LNCaP clone FGC (cell line): ENCODE results near the gene EFNB1.

Source experiments
- DNase-seq: peaks from one replicate; pipeline ENCODE4 v3.0.0-alpha.2; 2011; ENCODE audit warnings: low read depth
- H3K4me3 ChIP-seq: 2 replicates; pipeline ENCODE4 v1.5.1; 2011; ENCODE audit warnings: mild to moderate bottlenecking, low read depth, low read length, control low read depth
- TF ChIP-seq, protein P1 (sequence below): IDR thresholded peaks from 2 replicates; pipeline ENCODE4 v1.5.1; 2012; ENCODE audit warnings: mild to moderate bottlenecking; ENCODE audit not compliant: control insufficient read depth, insufficient read depth; ENCODE audit errors: extremely low read depth

The EFNB1 gene

DNA sequence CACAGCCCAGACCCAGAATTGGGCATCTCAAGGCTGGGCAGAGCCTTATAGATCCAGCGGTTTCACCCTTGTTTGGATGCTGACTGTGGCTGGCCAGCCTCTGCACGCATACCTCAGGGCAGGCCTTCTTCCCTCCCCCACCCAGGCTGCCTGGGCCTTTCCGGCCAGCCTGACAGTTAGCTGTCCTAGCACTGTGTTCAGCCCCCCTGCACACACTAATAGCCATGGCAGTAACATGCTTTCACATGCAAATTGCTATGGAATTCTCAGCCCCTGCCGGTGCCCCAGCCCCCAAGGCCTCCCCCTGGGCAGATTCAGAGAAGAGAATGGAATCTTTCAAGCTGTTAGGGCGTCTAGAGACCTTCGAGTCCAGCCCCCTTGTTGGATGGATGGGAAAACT, 17.7 kb downstream of the EFNB1 start:
- TF ChIP-seq, protein P1, sequence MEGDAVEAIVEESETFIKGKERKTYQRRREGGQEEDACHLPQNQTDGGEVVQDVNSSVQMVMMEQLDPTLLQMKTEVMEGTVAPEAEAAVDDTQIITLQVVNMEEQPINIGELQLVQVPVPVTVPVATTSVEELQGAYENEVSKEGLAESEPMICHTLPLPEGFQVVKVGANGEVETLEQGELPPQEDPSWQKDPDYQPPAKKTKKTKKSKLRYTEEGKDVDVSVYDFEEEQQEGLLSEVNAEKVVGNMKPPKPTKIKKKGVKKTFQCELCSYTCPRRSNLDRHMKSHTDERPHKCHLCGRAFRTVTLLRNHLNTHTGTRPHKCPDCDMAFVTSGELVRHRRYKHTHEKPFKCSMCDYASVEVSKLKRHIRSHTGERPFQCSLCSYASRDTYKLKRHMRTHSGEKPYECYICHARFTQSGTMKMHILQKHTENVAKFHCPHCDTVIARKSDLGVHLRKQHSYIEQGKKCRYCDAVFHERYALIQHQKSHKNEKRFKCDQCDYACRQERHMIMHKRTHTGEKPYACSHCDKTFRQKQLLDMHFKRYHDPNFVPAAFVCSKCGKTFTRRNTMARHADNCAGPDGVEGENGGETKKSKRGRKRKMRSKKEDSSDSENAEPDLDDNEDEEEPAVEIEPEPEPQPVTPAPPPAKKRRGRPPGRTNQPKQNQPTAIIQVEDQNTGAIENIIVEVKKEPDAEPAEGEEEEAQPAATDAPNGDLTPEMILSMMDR, result no peak
- no peak overlapping the region for H3K4me3 ChIP-seq
- DNase-seq, result no peak

- H3K4me3 ChIP-seq, result no peak overlapping the region
- DNase-seq, result no peak
- TF ChIP-seq, protein P1, result no peak
These were observed 18.4 kb downstream of the EFNB1 start for GRCh38 chrX:68847172-68847571.

GRCh38 chrX:68848189-68848940, 19.5 kb downstream of the EFNB1 start:
- no peak for DNase-seq
- H3K4me3 ChIP-seq, result no peak overlapping the region
- TF ChIP-seq, protein P1, result no peak

DNA sequence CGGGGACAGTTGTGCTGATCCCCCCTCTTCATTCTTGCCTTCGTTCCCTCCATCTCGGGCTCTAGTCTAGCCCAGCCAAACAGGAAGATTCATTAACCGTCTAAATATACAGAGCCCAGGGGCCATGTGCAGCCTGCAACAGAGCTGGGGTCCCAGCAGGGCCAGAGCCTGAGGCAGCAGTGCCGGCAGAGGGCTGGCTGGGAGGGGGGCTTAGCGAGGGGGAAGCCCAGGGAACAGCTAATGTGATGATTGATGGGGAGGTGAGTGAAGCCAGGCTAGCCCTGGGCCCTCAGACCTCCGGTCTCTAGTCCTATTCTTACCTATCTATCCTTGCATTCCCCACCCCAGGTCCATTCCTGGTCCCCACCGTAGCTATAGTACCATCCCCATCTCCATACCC, 22.3 kb downstream of the EFNB1 start:
- TF ChIP-seq, protein P1, result no peak
- DNase-seq, result no peak

DNA sequence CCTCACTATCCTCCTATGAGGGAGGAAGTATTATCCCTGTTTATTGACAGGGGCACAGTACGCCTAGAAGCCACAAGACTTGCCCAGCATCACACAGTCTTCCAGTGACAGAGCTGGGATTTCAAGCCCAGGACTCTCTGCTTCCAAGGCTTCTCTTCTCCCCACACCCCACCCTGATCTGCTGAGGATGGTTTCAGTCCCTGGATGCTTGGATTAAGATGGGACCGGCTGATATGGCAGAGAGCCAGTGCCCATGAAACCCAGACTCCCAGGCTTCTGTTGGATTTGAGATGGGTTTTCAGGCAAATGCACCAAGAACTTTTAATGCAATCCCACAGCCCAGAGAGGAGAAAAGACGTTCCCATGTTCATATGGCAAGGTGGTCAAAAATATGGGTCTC, 23.2 kb downstream of the EFNB1 start:
- no peak for DNase-seq
- TF ChIP-seq, protein P1, result no peak

More for the DNA sequence above, 22.3 kb downstream of the EFNB1 start:
- H3K4me3 ChIP-seq, result no peak overlapping the region

GRCh38 chrX:68853665-68854251, 24.9 kb downstream of the EFNB1 start:
- TF ChIP-seq, protein P1, result no peak
- H3K4me3 ChIP-seq, result no peak overlapping the region
- no peak for DNase-seq

More for the DNA sequence above, 23.2 kb downstream of the EFNB1 start:
- H3K4me3 ChIP-seq, result no peak overlapping the region
